PC-3 (cell line): Measurements from ENCODE around the gene GLRA3. TPM values are rescaled to one million over a fixed set of nuclear protein-coding genes. Genes with fewer than 3 reads are reported as not detected.

Experiments used
- ATAC-seq: fragments of 200-7000 bp; cut with Tn5 transposase; 2 replicates; pipeline ENCODE4 v1.9.1; 2020; ENCODE audit warnings: mild to moderate bottlenecking, moderate library complexity
- BruUV-seq: library from RNA; stranded (reverse); fragments of 400-500 nt; replicated peaks from 2 replicates; lab custom pipeline; 2021; lab: Mats Ljungman, UMichigan
- CTCF ChIA-PET: fragments of 300-600 bp; sonication (Branson Sonifier 250); formaldehyde crosslinking; loops from one replicate; lab custom pipeline; 2022; ENCODE audit warnings: antibody characterized with exemption; lab: Charles Lee
- POLR2A ChIA-PET: fragments of 300-600 bp; sonication (Branson Sonifier 250); formaldehyde crosslinking; loops from one replicate; lab custom pipeline; 2022; ENCODE audit warnings: antibody characterized with exemption; ENCODE audit not compliant: unreplicated experiment; lab: Charles Lee
- DNase-seq: peaks from one replicate; pipeline ENCODE4 v3.0.0-alpha.2; 2015
- H2AFZ ChIP-seq: fragments of 300-600 bp; sonication (generic); 2 replicates; pipeline ENCODE4 v1.6.0; 2016; ENCODE audit warnings: antibody characterized with exemption, low read length
- H3F3A ChIP-seq: fragments of 300-600 bp; sonication (generic); one replicate; pipeline ENCODE4 v1.6.0; 2017; ENCODE audit warnings: antibody characterized with exemption, low read length, control low read depth, mild to moderate bottlenecking; ENCODE audit not compliant: unreplicated experiment
- H3K27ac ChIP-seq: fragments of 300-600 bp; sonication (generic); 2 replicates; pipeline ENCODE4 v1.5.1; 2016; ENCODE audit warnings: mild to moderate bottlenecking, low read length
- H3K27me3 ChIP-seq: fragments of 300-600 bp; sonication (generic); 2 replicates; pipeline ENCODE4 v1.6.1; 2016; ENCODE audit warnings: low read length, mixed read lengths
- H3K36me3 ChIP-seq: fragments of 300-600 bp; sonication (generic); 2 replicates; pipeline ENCODE4 v1.6.1; 2016; ENCODE audit warnings: low read depth, mixed run types, low read length, mixed read lengths
- H3K4me1 ChIP-seq: fragments of 300-600 bp; sonication (generic); 2 replicates; pipeline ENCODE4 v1.5.1; 2016; ENCODE audit warnings: low read length; ENCODE audit not compliant: insufficient read depth
- H3K4me2 ChIP-seq: fragments of 300-600 bp; sonication (generic); 2 replicates; pipeline ENCODE4 v1.6.0; 2016; ENCODE audit warnings: low read length
- H3K4me3 ChIP-seq: fragments of 300-600 bp; sonication (generic); 2 replicates; pipeline ENCODE4 v1.5.1; 2016; ENCODE audit warnings: mild to moderate bottlenecking, low read length, mixed read lengths
- H3K79me2 ChIP-seq: fragments of 300-600 bp; sonication (generic); 2 replicates; pipeline ENCODE4 v1.6.1; 2017; ENCODE audit warnings: low read length, mixed read lengths
- H3K9ac ChIP-seq: fragments of 300-600 bp; sonication (generic); 2 replicates; pipeline ENCODE4 v1.6.0; 2016; ENCODE audit warnings: mild to moderate bottlenecking, low read length
- H3K9me2 ChIP-seq: fragments of 300-600 bp; sonication (generic); replicated peaks from 2 replicates; pipeline ENCODE4 v1.6.1; 2016; ENCODE audit warnings: mixed run types, low read length, mixed read lengths
- H3K9me3 ChIP-seq: fragments of 300-600 bp; sonication (generic); 2 replicates; pipeline ENCODE4 v1.6.1; 2016; ENCODE audit warnings: low read length, mixed read lengths
- H4K20me1 ChIP-seq: fragments of 300-600 bp; sonication (generic); 2 replicates; pipeline ENCODE4 v1.6.1; 2016; ENCODE audit warnings: low read length, mixed read lengths
- EZH2 ChIP-seq: fragments of 300-600 bp; sonication (generic); IDR thresholded peaks from one replicate; pipeline ENCODE4 v1.6.1; 2017; ENCODE audit warnings: antibody characterized with exemption, mild to moderate bottlenecking, low read length; ENCODE audit not compliant: unreplicated experiment
- EZH2phosphoT487 ChIP-seq: fragments of 300-600 bp; sonication (generic); IDR thresholded peaks from 2 replicates; pipeline ENCODE4 v1.6.1; 2018; ENCODE audit warnings: mild to moderate bottlenecking, antibody characterized with exemption, low read length, borderline replicate concordance
- intact Hi-C: fragments of 100-400 bp; cut with micrococcal nuclease; formaldehyde crosslinking; loops from 2 replicates; pipeline ENCODE4 v1.9.0; 2023
- total RNA-seq: library from RNA; depleted of rRNA; stranded (reverse); fragments of >200 nt; gene quantifications from 2 replicates; pipeline ENCODE4 v1.2.3, GENCODE V29; 2014
- TF ChIP-seq, protein P1 (sequence below): fragments of 300-600 bp; sonication (generic); conservative IDR thresholded peaks from 2 replicates; pipeline ENCODE4 v1.5.1; 2017; ENCODE audit warnings: antibody characterized with exemption, low read depth, mild to moderate bottlenecking, low read length

Gene GLRA3
- total RNA-seq, 1 experiment from 2014 or later, result not detected

DNA sequence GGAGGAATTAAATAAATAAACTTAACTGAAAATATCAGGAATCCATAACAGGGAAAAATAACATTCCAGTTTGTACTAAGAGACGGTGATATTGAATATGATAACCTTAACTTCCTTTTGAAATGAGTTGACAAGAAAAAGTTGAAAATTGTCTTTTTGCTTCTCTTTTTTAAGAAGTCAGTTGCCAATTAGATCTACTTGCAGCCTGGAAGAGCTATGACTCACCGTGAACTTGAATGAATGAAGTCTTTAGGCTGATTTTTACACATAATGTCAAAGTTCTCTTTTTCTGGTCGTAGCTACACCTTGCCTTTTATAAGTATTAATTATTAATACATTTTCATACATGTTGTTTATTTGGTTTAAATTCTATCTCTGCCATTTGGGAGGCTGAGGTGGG, 212.4 kb downstream of the GLRA3 start:
- TF ChIP-seq, protein P1, sequence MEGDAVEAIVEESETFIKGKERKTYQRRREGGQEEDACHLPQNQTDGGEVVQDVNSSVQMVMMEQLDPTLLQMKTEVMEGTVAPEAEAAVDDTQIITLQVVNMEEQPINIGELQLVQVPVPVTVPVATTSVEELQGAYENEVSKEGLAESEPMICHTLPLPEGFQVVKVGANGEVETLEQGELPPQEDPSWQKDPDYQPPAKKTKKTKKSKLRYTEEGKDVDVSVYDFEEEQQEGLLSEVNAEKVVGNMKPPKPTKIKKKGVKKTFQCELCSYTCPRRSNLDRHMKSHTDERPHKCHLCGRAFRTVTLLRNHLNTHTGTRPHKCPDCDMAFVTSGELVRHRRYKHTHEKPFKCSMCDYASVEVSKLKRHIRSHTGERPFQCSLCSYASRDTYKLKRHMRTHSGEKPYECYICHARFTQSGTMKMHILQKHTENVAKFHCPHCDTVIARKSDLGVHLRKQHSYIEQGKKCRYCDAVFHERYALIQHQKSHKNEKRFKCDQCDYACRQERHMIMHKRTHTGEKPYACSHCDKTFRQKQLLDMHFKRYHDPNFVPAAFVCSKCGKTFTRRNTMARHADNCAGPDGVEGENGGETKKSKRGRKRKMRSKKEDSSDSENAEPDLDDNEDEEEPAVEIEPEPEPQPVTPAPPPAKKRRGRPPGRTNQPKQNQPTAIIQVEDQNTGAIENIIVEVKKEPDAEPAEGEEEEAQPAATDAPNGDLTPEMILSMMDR, result no peak
- TF ChIP-seq EZH2phosphoT487 (no peak), EZH2 (no peak)
- no peak overlapping the region for H3K9ac ChIP-seq
- no peak for ATAC-seq
- H4K20me1 ChIP-seq, result no peaks in the 10 kb centered on the region
- ChIA-PET CTCF (no interaction called here), POLR2A (no interaction called here)
- H3K9me2 ChIP-seq, result no peaks in the 10 kb centered on the region
- no peaks in the 10 kb centered on the region for H3F3A ChIP-seq
- H3K36me3 ChIP-seq, result no peaks in the 10 kb centered on the region
- no peaks in the 10 kb centered on the region for H3K4me1 ChIP-seq
- no peaks in the 10 kb centered on the region for H3K27me3 ChIP-seq
- DNase-seq, result no peak
- H3K9me3 ChIP-seq, result no peaks in the 10 kb centered on the region
- no peaks in the 10 kb centered on the region for H3K79me2 ChIP-seq
- intact Hi-C loops, result no loop called here
- no peak overlapping the region for H3K4me3 ChIP-seq
- H3K4me2 ChIP-seq, result no peak overlapping the region
- no TSS peak for BruUV-seq
- no peak overlapping the region for H2AFZ ChIP-seq
- no peak overlapping the region for H3K27ac ChIP-seq

DNA sequence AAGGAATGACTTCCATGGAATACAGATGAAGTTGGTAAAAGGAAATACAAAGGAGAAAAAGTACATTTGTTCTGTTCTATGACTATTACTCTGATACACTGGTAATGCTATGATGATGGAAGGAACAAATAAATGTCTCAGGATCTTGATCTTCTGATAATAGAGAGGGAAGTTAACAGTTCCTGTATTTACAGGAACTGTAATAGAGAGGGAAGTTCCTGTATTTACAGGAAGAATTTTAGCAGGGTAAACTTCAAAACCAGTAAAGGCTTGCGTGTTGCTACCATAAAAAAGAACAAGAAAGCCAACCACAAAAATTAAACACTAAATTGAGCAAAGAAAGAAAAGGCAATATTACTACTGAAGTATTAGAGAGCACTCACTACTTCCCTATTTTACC, 215.1 kb downstream of the GLRA3 start:
- Histone ChIP-seq H3K27me3 (no peaks in the 10 kb centered on the region), H4K20me1 (no peaks in the 10 kb centered on the region), H3K9me2 (no peaks in the 10 kb centered on the region), H3F3A (no peaks in the 10 kb centered on the region), H2AFZ (no peak overlapping the region), H3K4me3 (no peak overlapping the region), H3K4me1 (no peaks in the 10 kb centered on the region), H3K79me2 (no peaks in the 10 kb centered on the region), H3K9me3 (no peaks in the 10 kb centered on the region), H3K27ac (peak overlapping the region; percentile 64), H3K4me2 (no peak overlapping the region), H3K9ac (no peak overlapping the region), H3K36me3 (no peaks in the 10 kb centered on the region)
- intact Hi-C loops, result loop anchor here (1.0 kb wide), 1 partner anchor 10 kb away; no protein-coding TSS in a partner anchor
- CTCF ChIA-PET, result no interaction called here
- BruUV-seq, result no TSS peak
- ATAC-seq (peak; percentile 80), DNase-seq (peak; percentile 9)
- POLR2A ChIA-PET, result no interaction called here
- no peak for TF ChIP-seq EZH2
- TF ChIP-seq EZH2phosphoT487, result no peak
- TF ChIP-seq, protein P1, result no peak

DNA sequence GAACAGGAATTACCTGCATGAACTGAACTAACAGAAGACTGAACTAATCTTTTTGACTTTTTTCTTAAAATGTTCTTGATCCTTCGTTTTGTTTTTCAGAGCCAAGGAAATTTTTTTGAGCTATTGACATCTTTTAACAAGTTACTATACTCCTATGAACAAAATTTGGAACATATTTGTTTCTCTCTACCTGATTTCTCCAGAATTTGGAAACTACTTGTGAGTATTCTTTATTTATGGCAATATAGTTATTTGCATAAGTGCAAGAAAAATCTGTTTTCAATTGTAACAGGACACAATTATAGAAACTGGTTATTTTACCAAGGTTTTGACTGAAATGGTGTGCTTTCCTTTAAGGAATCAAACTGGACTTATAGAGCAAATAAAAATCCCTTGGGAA, 217.3 kb downstream of the GLRA3 start:
- H3K4me1 ChIP-seq, result no peaks in the 10 kb centered on the region
- ATAC-seq (no peak), DNase-seq (no peak)
- no peaks in the 10 kb centered on the region for H3K36me3 ChIP-seq
- TF ChIP-seq EZH2phosphoT487 (no peak), EZH2 (no peak)
- H3K4me3 ChIP-seq, result no peak overlapping the region
- no peaks in the 10 kb centered on the region for H3K27me3 ChIP-seq
- no peaks in the 10 kb centered on the region for H3K79me2 ChIP-seq
- H3K27ac ChIP-seq, result no peak overlapping the region
- H3K9me2 ChIP-seq, result no peaks in the 10 kb centered on the region
- no peaks in the 10 kb centered on the region for H3F3A ChIP-seq
- no peak overlapping the region for H3K9ac ChIP-seq
- no peak overlapping the region for H2AFZ ChIP-seq
- BruUV-seq, result no TSS peak
- ChIA-PET CTCF (no interaction called here), POLR2A (no interaction called here)
- no peaks in the 10 kb centered on the region for H4K20me1 ChIP-seq
- intact Hi-C loops, result no loop called here
- no peaks in the 10 kb centered on the region for H3K9me3 ChIP-seq
- no peak overlapping the region for H3K4me2 ChIP-seq
